Stimulated activated memory B cell treated with anti-CD40 and anti-IgM and Interleukin-4, amounts not matched to agents 10 μg/mL and 1 μg/mL and 100 μg/mL, for 72 hours (primary cell): Measurements from ENCODE around the gene PCDHGB3.
"Not testable (repeated sequence)": the region's sequence is repeated elsewhere in the genome, so short reads cannot be mapped to it uniquely, and the experiment has no call there.

Source experiments
- ATAC-seq: fragments of 150-1000 bp; cut with Tn5 transposase; 2 replicates; pipeline ENCODE4 v1.10.0; 2021
- H3K27ac Mint-ChIP-seq: one replicate; pipeline ENCODE4 v1.8.0; 2022; ENCODE audit warnings: mild to moderate bottlenecking, mixed read lengths
- H3K27me3 Mint-ChIP-seq: one replicate; pipeline ENCODE4 v1.8.0; 2022; ENCODE audit warnings: mixed read lengths
- H3K36me3 Mint-ChIP-seq: one replicate; pipeline ENCODE4 v1.8.0; 2022; ENCODE audit warnings: mixed read lengths
- H3K4me1 Mint-ChIP-seq: one replicate; pipeline ENCODE4 v1.8.0; 2022; ENCODE audit warnings: mixed read lengths
- H3K4me3 Mint-ChIP-seq: one replicate; pipeline ENCODE4 v1.8.0; 2022; ENCODE audit warnings: mild to moderate bottlenecking, moderate library complexity, mixed read lengths
- H3K9me3 Mint-ChIP-seq: one replicate; pipeline ENCODE4 v1.8.0; 2022; ENCODE audit warnings: mixed read lengths

PCDHGB3 gene

DNA sequence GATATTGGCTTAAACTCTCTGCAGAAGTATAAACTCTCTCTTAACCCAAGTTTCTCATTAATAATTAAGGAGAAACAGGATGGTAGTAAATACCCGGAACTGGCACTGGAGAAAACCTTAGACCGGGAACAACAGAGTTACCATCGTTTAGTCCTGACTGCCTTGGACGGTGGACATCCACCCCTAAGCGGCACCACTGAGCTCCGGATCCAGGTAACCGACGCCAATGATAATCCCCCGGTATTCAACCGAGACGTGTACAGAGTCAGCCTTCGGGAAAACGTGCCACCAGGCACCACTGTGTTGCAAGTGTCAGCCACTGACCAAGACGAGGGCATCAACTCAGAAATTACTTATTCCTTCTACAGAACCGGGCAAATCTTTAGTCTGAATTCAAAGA lies 28.6 kb downstream of the PCDHGB3 start:
- H3K27me3 Mint-ChIP-seq = peaks cover 80% of the 10 kb centered on the region
- H3K4me1 Mint-ChIP-seq = no peaks in the 10 kb centered on the region
- no peak overlapping the region for H3K27ac Mint-ChIP-seq
- H3K9me3 Mint-ChIP-seq = peaks cover 7% of the 10 kb centered on the region
- no peak overlapping the region for H3K4me3 Mint-ChIP-seq
- peaks cover 10% of the 10 kb centered on the region for H3K36me3 Mint-ChIP-seq
- no peak for ATAC-seq

DNA sequence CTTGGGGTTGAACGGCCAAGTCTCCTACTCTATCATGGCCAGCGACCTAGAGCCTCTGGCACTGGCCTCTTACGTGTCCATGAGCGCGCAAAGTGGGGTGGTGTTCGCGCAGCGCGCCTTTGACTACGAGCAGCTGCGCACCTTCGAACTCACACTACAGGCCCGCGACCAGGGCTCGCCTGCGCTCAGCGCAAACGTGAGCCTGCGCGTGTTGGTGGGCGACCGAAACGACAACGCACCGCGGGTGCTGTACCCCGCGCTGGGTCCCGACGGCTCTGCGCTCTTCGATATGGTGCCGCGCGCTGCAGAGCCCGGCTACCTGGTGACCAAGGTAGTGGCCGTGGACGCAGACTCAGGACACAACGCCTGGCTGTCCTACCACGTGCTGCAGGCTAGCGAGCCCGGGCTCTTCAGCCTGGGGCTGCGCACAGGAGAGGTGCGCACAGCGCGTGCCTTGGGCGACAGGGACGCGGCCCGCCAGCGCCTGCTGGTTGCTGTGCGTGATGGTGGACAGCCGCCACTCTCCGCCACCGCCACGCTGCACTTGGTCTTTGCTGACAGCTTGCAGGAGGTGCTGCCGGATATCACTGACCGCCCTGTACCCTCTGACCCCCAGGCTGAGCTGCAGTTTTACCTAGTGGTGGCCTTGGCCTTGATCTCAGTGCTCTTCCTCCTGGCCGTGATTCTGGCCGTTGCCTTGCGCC lies 29.7 kb downstream of the PCDHGB3 start:
- peaks cover 6% of the 10 kb centered on the region for H3K36me3 Mint-ChIP-seq
- no peak for ATAC-seq

DNA sequence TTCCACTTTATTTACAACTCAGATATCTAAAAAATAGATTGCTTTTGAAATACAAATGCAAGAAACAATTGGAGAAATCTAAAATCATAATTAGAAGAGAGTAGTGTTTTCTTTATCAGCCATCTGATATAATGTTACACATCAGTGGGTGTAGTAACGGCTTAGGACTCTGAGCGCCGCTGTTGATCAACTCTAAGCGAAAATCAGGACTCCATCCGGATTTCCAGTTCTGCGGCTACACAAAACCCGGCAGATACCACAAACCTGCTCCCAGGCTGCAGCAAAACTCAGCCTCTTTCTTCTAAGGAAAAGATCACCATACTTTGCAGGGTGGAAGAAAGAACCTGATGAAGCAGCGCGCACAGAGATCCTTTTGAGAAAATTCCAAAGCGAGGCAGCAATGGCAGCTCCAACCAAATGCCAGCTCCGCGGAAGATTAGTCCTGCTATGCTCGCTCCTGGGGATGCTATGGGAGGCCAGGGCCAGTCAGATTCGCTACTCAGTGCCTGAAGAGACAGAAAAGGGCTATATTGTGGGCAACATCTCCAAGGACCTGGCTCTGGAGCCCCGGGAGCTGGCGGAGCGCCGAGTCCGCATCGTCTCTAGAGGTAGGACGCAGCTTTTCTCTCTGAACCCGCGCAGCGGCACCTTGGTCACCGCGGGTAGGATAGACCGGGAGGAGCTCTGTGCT lies 32.7 kb downstream of the PCDHGB3 start, which contains the start of gene PCDHGA9:
PCDHGA9 (plus strand) TSS at position 226 of the 691 bp plus-strand sequence; CDS start at position 401, 175 bp downstream.
- Mint-ChIP-seq H3K9me3 (peaks cover 6% of the 10 kb centered on the region), H3K4me1 (no peaks in the 10 kb centered on the region), H3K4me3 (peak within 1 kb of the TSS; percentile 60), H3K27ac (no peak within 1 kb of the TSS), H3K27me3 (peaks cover 77% of the 10 kb centered on the region), H3K36me3 (peaks cover 6% of the 10 kb centered on the region)
- ATAC-seq = no peak

More for the DNA sequence above, 29.7 kb downstream of the PCDHGB3 start:
- Mint-ChIP-seq H3K4me1 (no peaks in the 10 kb centered on the region), H3K27me3 (peaks cover 80% of the 10 kb centered on the region), H3K4me3 (peak overlapping the region; percentile 32), H3K9me3 (peaks cover 3% of the 10 kb centered on the region), H3K27ac (no peak overlapping the region)

DNA sequence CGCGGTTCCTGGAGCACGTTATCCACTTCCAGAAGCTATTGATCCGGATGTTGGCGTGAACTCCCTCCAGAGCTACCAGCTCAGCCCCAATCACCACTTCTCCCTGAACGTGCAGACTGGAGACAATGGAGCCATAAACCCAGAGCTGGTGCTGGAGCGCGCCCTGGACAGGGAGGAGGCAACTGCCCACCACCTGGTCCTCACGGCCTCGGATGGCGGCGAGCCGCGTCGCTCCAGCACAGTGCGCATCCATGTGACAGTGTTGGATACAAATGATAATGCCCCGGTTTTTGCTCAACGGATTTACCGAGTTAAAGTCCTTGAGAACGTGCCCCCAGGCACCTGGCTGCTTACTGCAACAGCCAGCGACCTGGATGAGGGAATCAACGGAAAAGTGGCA lies 33.3 kb downstream of the PCDHGB3 start:
- no peak overlapping the region for H3K4me3 Mint-ChIP-seq
- H3K27me3 Mint-ChIP-seq = peaks cover 84% of the 10 kb centered on the region
- ATAC-seq = no peak
- no peaks in the 10 kb centered on the region for H3K4me1 Mint-ChIP-seq
- H3K9me3 Mint-ChIP-seq = peaks cover 9% of the 10 kb centered on the region
- no peak overlapping the region for H3K27ac Mint-ChIP-seq
- peaks cover 6% of the 10 kb centered on the region for H3K36me3 Mint-ChIP-seq

DNA sequence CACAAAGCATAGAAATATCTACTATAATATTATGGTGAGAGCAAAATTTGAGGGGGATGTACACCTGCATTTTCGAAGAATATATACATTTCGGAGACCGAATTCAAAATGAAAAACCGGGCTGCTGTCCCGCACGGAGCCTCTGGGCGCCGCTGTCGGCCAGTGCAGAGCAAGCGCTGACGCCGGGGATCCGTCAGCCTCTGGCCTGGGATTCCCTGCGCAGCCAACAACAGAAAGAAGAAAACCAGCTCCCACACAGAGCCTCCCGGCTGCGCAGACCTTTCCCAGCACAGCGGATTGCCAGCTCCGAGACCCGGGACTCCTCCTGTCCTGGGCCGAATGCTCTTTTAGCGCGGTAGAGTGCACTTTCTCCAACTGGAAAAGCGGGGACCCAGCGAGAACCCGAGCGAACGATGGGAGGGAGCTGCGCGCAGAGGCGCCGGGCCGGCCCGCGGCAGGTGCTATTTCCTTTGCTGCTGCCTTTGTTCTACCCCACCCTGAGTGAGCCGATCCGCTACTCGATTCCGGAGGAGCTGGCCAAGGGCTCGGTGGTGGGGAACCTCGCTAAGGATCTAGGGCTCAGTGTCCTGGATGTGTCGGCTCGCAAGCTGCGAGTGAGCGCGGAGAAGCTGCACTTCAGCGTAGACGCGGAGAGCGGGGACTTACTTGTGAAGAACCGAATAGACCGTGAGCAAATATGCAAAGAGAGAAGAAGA lies 37.9 kb downstream of the PCDHGB3 start, which contains the start of gene PCDHGB6:
PCDHGB6 (plus strand) TSS at position 232 of the 716 bp plus-strand sequence; CDS start at position 414, 182 bp downstream.
- Mint-ChIP-seq H3K4me3 (peak within 1 kb of the TSS; percentile 64), H3K27me3 (peaks cover 73% of the 10 kb centered on the region), H3K9me3 (peaks cover 15% of the 10 kb centered on the region)
- H3K27ac Mint-ChIP-seq, H3K4me1 Mint-ChIP-seq, ATAC-seq, H3K36me3 Mint-ChIP-seq: not testable (repeated sequence)

DNA sequence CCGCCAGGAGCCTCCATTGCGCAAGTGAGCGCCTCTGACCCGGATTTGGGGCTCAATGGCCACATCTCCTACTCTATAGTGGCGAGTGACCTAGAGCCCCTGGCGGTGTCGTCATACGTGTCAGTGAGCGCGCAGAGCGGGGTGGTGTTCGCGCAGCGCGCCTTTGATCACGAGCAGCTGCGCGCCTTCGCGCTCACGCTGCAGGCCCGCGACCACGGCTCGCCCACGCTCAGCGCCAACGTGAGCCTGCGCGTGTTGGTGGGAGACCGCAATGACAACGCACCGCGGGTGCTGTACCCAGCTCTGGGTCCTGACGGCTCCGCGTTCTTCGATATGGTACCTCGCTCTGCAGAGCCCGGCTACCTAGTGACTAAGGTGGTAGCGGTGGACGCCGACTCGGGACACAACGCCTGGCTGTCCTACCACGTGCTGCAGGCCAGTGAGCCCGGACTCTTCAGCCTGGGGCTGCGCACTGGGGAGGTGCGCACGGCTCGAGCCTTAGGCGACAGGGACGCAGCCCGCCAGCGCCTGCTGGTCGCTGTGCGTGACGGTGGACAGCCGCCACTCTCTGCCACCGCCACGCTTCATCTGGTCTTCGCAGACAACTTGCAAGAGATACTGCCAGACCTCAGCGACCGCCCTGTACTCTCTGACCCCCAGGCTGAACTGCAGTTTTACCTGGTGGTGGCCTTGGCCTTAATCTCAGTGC lies 39.7 kb downstream of the PCDHGB3 start:
- no peak overlapping the region for H3K27ac Mint-ChIP-seq
- peaks cover 12% of the 10 kb centered on the region for H3K36me3 Mint-ChIP-seq
- no peak overlapping the region for H3K4me3 Mint-ChIP-seq
- H3K4me1 Mint-ChIP-seq = peaks cover 20% of the 10 kb centered on the region
- H3K27me3 Mint-ChIP-seq = peaks cover 73% of the 10 kb centered on the region
- H3K9me3 Mint-ChIP-seq = peaks cover 15% of the 10 kb centered on the region
- ATAC-seq = no peak

DNA sequence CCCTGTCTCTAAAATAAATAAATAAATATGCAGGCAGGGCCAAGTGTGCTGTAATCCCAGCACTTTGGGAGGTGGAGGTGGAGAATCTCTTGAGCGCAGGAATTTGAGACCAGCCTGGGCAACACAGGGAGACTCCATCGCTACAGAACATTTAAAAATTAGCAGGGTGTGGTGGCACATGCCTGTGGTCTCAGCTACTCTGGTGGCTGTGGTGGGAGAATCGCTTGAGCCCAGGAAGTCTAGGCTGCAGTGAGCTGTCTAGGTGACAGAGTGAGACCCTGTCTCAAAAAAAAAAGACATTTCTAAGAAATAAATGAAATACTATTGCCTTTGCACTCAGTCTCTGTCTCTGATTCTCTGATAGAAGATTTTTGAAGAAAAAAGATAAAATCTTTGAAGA lies 41.5 kb downstream of the PCDHGB3 start:
- Mint-ChIP-seq H3K4me3 (no peak overlapping the region), H3K36me3 (peaks cover 12% of the 10 kb centered on the region), H3K27me3 (peaks cover 74% of the 10 kb centered on the region), H3K27ac (no peak overlapping the region), H3K9me3 (peaks cover 12% of the 10 kb centered on the region), H3K4me1 (peaks cover 20% of the 10 kb centered on the region)
- no peak for ATAC-seq

DNA sequence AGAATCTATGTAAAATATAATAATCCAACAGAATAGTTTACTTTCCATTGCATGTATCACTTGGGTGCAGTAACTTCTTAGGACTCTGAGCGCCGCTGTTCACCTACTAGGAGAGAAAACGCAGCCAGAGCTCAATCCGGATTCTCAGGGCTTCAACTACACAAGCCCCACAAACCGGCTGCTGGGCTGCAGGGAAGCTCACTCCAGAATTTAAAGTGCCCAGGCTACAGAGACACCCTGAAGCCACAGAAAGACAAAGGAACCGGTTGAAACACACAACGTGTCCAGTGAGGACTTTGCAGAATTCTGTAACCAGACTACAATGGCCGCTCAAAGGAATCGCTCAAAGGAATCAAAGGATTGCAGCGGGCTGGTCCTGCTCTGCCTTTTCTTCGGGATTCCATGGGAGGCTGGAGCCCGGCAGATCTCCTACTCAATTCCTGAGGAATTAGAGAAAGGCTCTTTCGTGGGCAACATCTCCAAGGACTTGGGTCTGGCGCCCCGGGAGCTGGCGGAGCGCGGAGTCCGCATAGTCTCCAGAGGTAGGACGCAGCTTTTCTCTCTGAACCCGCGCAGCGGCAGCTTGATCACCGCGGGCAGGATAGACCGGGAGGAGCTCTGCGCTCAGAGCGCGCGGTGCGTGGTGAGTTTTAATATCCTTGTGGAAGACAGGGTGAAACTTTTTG lies 43.0 kb downstream of the PCDHGB3 start, which contains the start of gene PCDHGA10:
PCDHGA10 (plus strand) TSS at position 134 of the 686 bp plus-strand sequence; CDS start at position 323, 189 bp downstream.
- peaks cover 12% of the 10 kb centered on the region for H3K36me3 Mint-ChIP-seq
- peak within 1 kb of the TSS; percentile 83 for H3K4me3 Mint-ChIP-seq
- peaks cover 24% of the 10 kb centered on the region for H3K4me1 Mint-ChIP-seq
- H3K27ac Mint-ChIP-seq = peak within 1 kb of the TSS; percentile 47
- H3K27me3 Mint-ChIP-seq = peaks cover 76% of the 10 kb centered on the region
- ATAC-seq = peak; percentile 68
- H3K9me3 Mint-ChIP-seq = peaks cover 14% of the 10 kb centered on the region

DNA sequence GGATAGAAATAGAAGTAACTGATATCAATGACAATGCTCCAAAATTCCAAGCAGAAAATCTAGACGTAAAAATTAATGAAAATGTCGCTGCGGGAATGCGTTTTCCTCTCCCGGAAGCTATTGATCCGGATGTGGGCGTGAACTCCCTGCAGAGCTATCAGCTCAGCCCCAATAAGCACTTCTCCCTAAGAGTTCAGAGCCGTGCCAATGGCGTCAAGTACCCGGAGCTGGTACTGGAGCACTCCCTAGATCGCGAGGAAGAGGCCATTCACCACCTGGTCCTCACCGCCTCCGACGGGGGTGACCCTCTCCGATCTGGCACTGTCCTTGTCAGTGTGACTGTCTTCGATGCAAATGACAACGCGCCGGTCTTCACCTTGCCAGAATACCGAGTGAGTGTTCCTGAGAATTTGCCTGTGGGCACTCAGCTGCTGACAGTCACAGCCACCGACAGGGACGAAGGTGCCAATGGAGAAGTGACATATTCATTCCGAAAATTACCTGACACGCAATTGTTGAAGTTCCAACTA lies 43.6 kb downstream of the PCDHGB3 start:
- peaks cover 25% of the 10 kb centered on the region for H3K4me1 Mint-ChIP-seq
- peaks cover 12% of the 10 kb centered on the region for H3K36me3 Mint-ChIP-seq
- ATAC-seq = no peak
- peaks cover 14% of the 10 kb centered on the region for H3K9me3 Mint-ChIP-seq
- peaks cover 76% of the 10 kb centered on the region for H3K27me3 Mint-ChIP-seq
- peak overlapping the region; percentile 83 for H3K4me3 Mint-ChIP-seq
- H3K27ac Mint-ChIP-seq = peak overlapping the region; percentile 47

DNA sequence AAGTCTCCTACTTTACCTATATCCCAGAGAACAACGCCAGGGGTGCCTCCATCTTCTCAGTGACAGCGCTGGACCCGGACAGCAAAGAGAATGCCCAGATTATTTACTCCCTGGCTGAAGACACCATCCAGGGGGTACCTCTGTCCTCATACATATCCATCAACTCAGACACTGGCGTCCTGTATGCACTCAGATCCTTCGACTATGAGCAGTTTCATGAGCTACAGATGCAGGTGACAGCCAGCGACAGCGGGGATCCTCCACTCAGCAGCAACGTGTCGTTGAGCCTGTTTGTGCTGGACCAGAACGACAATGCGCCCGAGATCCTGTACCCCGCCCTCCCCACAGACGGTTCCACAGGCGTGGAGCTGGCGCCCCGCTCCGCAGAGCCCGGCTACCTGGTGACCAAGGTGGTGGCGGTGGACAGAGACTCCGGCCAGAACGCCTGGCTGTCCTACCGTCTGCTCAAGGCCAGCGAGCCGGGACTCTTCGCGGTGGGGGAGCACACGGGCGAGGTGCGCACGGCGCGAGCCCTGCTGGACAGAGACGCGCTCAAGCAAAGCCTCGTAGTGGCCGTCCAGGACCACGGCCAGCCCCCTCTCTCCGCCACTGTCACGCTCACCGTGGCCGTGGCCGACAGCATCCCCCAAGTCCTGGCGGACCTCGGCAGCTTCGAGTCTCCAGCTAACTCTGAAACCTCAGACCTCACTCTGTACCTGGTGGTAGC lies 44.7 kb downstream of the PCDHGB3 start:
- Mint-ChIP-seq H3K4me1 (peaks cover 25% of the 10 kb centered on the region), H3K4me3 (peak overlapping the region; percentile 47), H3K27me3 (peaks cover 70% of the 10 kb centered on the region), H3K9me3 (peaks cover 11% of the 10 kb centered on the region), H3K36me3 (peaks cover 12% of the 10 kb centered on the region)
- ATAC-seq, H3K27ac Mint-ChIP-seq: not testable (repeated sequence)

DNA sequence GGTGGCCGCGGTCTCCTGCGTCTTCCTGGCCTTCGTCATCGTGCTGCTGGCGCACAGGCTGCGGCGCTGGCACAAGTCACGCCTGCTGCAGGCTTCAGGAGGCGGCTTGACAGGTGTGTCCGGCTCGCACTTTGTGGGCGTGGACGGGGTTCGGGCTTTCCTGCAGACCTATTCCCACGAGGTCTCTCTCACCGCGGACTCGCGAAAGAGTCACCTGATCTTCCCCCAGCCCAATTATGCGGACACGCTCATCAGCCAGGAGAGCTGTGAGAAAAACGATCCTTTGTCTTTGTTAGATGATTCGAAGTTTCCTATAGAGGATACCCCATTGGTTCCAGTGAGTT lies 45.2 kb downstream of the PCDHGB3 start:
- H3K9me3 Mint-ChIP-seq, H3K27ac Mint-ChIP-seq, ATAC-seq, H3K36me3 Mint-ChIP-seq: not testable (repeated sequence)
- peaks cover 64% of the 10 kb centered on the region for H3K27me3 Mint-ChIP-seq
- peak overlapping the region; percentile 47 for H3K4me3 Mint-ChIP-seq
- H3K4me1 Mint-ChIP-seq = peaks cover 25% of the 10 kb centered on the region

DNA sequence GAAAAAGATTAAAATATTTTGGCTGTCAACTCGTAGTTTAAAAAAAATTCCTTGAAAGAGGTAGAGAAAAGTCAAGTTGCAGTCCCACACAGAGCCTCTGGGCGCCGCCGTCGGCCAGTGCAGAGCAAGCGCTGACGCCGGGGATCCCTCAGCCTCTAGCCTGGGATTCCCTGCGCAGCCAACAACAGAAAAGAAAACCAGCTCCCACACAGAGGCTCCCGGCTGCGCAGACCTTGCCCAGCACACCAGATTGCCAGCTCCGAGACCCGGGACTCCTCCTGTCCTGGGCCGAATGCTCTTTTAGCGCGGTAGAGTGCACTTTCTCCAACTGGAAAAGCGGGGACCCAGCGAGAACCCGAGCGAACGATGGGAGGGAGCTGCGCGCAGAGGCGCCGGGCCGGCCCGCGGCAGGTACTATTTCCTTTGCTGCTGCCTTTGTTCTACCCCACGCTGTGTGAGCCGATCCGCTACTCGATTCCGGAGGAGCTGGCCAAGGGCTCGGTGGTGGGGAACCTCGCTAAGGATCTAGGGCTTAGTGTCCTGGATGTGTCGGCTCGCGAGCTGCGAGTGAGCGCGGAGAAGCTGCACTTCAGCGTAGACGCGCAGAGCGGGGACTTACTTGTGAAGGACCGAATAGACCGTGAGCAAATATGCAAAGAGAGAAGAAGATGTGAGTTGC lies 47.6 kb downstream of the PCDHGB3 start, which contains the start of gene PCDHGB7:
PCDHGB7 (plus strand) TSS at position 184 of the 679 bp plus-strand sequence; CDS start at position 367, 183 bp downstream.
- peak within 1 kb of the TSS; percentile 75 for H3K4me3 Mint-ChIP-seq
- peaks cover 32% of the 10 kb centered on the region for H3K4me1 Mint-ChIP-seq
- H3K36me3 Mint-ChIP-seq, H3K27ac Mint-ChIP-seq, ATAC-seq: not testable (repeated sequence)
- peaks cover 10% of the 10 kb centered on the region for H3K9me3 Mint-ChIP-seq
- H3K27me3 Mint-ChIP-seq = peaks cover 78% of the 10 kb centered on the region
